PFSK-1 (cell line): ENCODE measurements around the gene MCRS1.

ENCODE experiments used
- FOXP2 ChIP-seq: optimal IDR thresholded peaks from 2 replicates; pipeline ENCODE3; 2011; ENCODE audit warnings: borderline replicate concordance, control low read depth, inconsistent platforms; ENCODE audit not compliant: insufficient read depth; ENCODE audit errors: extremely low read length, extremely low read depth
- POLR2AphosphoS5 ChIP-seq: IDR thresholded peaks from 2 replicates; pipeline ENCODE4 v1.6.1; 2012; ENCODE audit warnings: low read depth, mild to moderate bottlenecking, control low read depth, low read length, moderate library complexity
- SIN3A ChIP-seq: IDR thresholded peaks from 2 replicates; pipeline ENCODE4 v1.6.1; 2012; ENCODE audit warnings: mild to moderate bottlenecking, low read length, moderate library complexity, borderline replicate concordance; ENCODE audit not compliant: insufficient read depth
- TAF1 ChIP-seq: IDR thresholded peaks from 2 replicates; pipeline ENCODE4 v1.6.1; 2012; ENCODE audit warnings: low read length, control low read depth, borderline replicate concordance; ENCODE audit not compliant: insufficient read depth
- TF ChIP-seq, protein P1 (sequence below), 2 experiments: IDR thresholded peaks; 2 replicates each; pipeline versions ENCODE4 v1.6.1 to v1.8.0; 2011 to 2012; ENCODE audit warnings: low read depth in 2 of 2, low read length in 2 of 2, control low read depth in 1 of 2, inconsistent platforms in 1 of 2, mild to moderate bottlenecking in 1 of 2, moderate library complexity in 1 of 2; ENCODE audit not compliant: insufficient read depth in 1 of 2

The MCRS1 gene

DNA sequence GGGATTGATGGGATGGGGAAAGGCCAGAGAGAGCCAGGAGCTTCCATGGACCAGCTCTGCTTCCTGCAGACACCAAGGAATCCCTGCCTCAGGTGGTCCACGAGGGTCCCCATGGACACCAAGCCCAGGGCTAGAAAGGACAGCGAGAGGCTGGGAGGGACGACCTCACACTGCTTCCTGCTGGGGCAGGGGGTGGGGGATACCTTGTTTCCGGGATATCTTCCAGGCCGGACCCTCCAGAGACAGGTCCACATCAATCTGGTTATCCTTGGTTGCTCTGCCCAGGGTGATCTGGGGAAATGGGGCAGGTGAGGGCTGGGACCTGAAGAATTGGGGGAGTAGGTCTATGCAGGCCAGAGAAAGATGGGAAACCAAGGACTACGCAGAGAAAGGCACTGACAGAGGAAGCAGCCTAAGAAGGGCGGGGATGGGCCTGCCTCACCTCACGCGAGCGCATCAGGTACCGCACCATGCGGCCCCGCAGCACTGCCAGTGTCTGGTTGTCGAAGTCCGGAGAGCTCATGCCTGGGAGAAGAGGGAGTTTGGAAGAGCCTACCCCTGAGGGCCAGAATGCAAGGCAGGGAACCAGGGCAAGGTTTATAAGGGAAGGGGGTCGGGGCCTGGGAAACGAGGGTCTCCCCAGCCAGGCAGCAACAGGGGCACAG, 8.8 kb downstream of the MCRS1 start:
- TF ChIP-seq FOXP2 (no peak), SIN3A (no peak), TAF1 (no peak), POLR2AphosphoS5 (no peak)
- TF ChIP-seq, protein P1, sequence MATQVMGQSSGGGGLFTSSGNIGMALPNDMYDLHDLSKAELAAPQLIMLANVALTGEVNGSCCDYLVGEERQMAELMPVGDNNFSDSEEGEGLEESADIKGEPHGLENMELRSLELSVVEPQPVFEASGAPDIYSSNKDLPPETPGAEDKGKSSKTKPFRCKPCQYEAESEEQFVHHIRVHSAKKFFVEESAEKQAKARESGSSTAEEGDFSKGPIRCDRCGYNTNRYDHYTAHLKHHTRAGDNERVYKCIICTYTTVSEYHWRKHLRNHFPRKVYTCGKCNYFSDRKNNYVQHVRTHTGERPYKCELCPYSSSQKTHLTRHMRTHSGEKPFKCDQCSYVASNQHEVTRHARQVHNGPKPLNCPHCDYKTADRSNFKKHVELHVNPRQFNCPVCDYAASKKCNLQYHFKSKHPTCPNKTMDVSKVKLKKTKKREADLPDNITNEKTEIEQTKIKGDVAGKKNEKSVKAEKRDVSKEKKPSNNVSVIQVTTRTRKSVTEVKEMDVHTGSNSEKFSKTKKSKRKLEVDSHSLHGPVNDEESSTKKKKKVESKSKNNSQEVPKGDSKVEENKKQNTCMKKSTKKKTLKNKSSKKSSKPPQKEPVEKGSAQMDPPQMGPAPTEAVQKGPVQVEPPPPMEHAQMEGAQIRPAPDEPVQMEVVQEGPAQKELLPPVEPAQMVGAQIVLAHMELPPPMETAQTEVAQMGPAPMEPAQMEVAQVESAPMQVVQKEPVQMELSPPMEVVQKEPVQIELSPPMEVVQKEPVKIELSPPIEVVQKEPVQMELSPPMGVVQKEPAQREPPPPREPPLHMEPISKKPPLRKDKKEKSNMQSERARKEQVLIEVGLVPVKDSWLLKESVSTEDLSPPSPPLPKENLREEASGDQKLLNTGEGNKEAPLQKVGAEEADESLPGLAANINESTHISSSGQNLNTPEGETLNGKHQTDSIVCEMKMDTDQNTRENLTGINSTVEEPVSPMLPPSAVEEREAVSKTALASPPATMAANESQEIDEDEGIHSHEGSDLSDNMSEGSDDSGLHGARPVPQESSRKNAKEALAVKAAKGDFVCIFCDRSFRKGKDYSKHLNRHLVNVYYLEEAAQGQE (IDR thresholded peaks at IDR 0.05; ENCODE audit: insufficient read depth in 1 of 2, low read depth in 2 of 2, low read length in 2 of 2) = no peak

DNA sequence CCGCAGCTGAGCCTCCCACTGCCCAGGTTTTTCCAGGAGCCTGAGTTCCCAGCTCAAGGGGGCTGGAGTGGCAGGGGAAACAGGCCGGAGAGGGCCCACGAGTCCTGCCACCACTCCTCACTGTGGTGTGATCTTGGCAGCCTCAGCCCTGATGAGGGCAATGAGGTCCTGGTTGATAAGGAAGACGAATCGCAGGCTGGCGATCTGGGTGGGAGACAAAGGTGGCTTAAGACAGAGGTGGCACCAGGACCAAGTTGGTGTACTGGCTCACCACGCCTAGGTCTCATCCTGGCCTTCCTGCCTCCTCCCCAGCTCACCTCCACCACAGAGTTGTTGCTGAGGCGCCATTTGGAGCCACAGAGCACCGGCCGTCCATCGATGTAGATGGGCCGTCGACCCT, 9.4 kb downstream of the MCRS1 start:
- TF ChIP-seq SIN3A (no peak), TAF1 (no peak), FOXP2 (no peak), POLR2AphosphoS5 (no peak)
- TF ChIP-seq, protein P1 (IDR thresholded peaks at IDR 0.05; ENCODE audit: insufficient read depth in 1 of 2, low read depth in 2 of 2, low read length in 2 of 2) = no peak

DNA sequence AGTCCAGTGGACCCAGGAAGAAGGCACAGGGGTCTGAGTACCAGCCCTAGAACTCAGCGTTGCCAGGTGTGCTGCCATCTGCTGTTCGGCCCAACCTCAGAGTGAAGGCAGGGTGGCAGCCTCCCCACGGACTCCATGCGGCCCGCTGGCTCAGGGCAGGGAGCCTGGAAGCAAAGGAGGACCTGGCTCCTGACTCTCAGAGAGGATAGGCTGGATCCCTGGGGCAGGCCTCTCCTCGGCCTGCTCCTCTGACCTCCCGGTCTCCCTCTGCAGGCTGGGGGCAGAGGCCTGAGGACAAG, 10.1 kb downstream of the MCRS1 start:
- TF ChIP-seq FOXP2 (no peak), TAF1 (no peak), SIN3A (no peak), POLR2AphosphoS5 (no peak)
- TF ChIP-seq, protein P1 (IDR thresholded peaks at IDR 0.05; ENCODE audit: insufficient read depth in 1 of 2, low read depth in 2 of 2, low read length in 2 of 2) = no peak

DNA sequence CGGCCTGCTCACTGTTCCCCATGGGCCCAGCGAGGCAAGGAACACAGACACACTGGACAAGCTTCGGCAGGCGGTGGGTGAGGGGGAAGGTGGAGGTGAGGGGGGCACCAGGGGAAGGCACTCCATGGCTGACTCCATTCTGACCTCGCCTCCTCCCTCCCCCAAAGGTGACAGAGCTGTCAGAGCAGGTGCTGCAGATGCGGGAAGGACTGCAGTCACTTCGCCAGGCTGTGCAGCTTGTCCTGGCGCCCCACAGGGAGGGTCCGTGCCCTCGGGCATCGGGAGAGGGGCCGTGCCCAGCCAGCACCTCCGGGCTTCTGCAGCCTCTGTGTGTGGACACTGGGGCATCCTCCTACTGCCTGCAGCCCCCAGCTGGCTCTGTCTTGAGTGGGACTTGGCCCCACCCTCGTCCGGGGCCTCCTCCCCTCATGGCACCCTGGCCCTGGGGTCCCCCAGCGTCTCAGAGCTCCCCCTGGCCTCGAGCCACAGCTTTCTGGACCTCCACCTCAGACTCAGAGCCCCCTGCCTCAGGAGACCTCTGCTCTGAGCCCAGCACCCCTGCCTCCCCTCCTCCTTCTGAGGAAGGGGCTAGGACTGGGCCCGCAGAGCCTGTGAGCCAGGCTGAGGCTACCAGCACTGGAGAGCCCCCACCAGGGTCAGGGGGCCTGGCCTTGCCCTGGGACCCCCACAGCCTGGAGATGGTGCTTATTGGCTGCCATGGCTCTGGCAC, 10.6 kb downstream of the MCRS1 start:
- TF ChIP-seq FOXP2 (no peak), POLR2AphosphoS5 (no peak), TAF1 (no peak), SIN3A (no peak)
- TF ChIP-seq, protein P1 (IDR thresholded peaks at IDR 0.05; ENCODE audit: insufficient read depth in 1 of 2, low read depth in 2 of 2, low read length in 2 of 2) = no peak
